Measurements from ENCODE around the gene FANCL. TPM values are rescaled to one million over a fixed set of nuclear protein-coding genes. Genes with fewer than 3 reads are reported as not detected.

The FANCL gene
- total and polyA plus RNA-seq, 9 of the 15 experiments (the other 6 are each of a cell fraction or from before 2014, with no cell fraction given) = 36.7 to 120 (median 58.5) TPM

- TF ChIP-seq ZBTB40 (IDR thresholded peaks at IDR 0.05) (peak; percentile 5), ZBTB40 (CRISPR knock-in tag; IDR thresholded peaks at IDR 0.05) (no peak), ZNF639 (CRISPR knock-in tag; conservative IDR thresholded peaks at IDR 0.05 in 1 of 2, IDR thresholded peaks at IDR 0.05 in 1 of 2) (peak in 1 of 2 experiments; percentile 22; a peak in 1 of 4 replicates), ATF1 (CRISPR knock-in tag; IDR thresholded peaks at IDR 0.05) (no peak), ATF1 (tag; IDR thresholded peaks at IDR 0.05) (peak; percentile 2; the same call in 1 of the 2 replicates), CREB3 (tag; conservative IDR thresholded peaks at IDR 0.05; ENCODE audit: low read depth) (peak; percentile 58; the same call in 1 of the 2 replicates), MXI1 (IDR thresholded peaks at IDR 0.05; ENCODE audit: low read depth, low read length) (no peak)
These were observed 380 bp upstream of the FANCL start (continued) for GRCh38 chr2:58241546-58241864.

Data from K562 (cell line).